Measurements from ENCODE around the gene ZNF230. TPM values are rescaled to one million over a fixed set of nuclear protein-coding genes. Genes with fewer than 3 reads are reported as not detected.

ZNF230 gene
- total RNA-seq (3.1 TPM), polyA plus RNA-seq (1 to 10 TPM; 2.6 to 5.1 (median 4.2) TPM)

- peak within 1 kb of the TSS; percentile 95 to 99 (median 97) for H3K27ac Mint-ChIP-seq
- Histone ChIP-seq H3K4me3 (ENCODE audit: low read depth, low read length) (peak within 1 kb of the TSS; percentile 93), H3K4me1 (ENCODE audit: control insufficient read depth, insufficient read depth, low read length, poor library complexity, severe bottlenecking) (peaks cover 18% of the 10 kb centered on the region), H3K27me3 (ENCODE audit: control insufficient read depth, insufficient read depth, low read length) (no peaks in the 10 kb centered on the region), H3K9me3 (ENCODE audit: control insufficient read depth in 2 of 2, low read length in 2 of 2) (peaks cover 36 to 38% of the 10 kb centered on the region in 2 experiments), H3K36me3 (ENCODE audit: control insufficient read depth, insufficient read depth, low read length) (peaks cover 19% of the 10 kb centered on the region), H3K27ac (ENCODE audit: insufficient read depth, low read length, poor library complexity, severe bottlenecking) (peak within 1 kb of the TSS; percentile 56)
- peaks cover 2 to 38% (median 23%) of the 10 kb centered on the region in 7 donors for H3K9me3 Mint-ChIP-seq
- H3K4me1 Mint-ChIP-seq: peaks cover 12 to 28% (median 24%) of the 10 kb centered on the region in 4 donors
- ATAC-seq (ENCODE audit: low read depth in 2 of 2): peak; percentile 98 to 99
- H3K4me3 Mint-ChIP-seq: peak within 1 kb of the TSS; percentile 95 to 100 (median 99)
- H3K27me3 Mint-ChIP-seq: no peaks in the 10 kb centered on the region
- DNase-seq: peak; percentile 76 to 96 (median 81)
- peaks cover 31% of the 10 kb centered on the region for H3K36me3 Mint-ChIP-seq
Observed at GRCh38 chr19:44002566-44003460, at the start of gene ZNF230. ZNF230 (plus strand) TSS chr19:44002957; CDS start chr19:44007079, 4,122 bp downstream.

- no peak for ATAC-seq (ENCODE audit: low read depth in 2 of 2)
Observed at GRCh38 chr19:43956827-43957226, 45.9 kb upstream of the ZNF230 start.

DNA sequence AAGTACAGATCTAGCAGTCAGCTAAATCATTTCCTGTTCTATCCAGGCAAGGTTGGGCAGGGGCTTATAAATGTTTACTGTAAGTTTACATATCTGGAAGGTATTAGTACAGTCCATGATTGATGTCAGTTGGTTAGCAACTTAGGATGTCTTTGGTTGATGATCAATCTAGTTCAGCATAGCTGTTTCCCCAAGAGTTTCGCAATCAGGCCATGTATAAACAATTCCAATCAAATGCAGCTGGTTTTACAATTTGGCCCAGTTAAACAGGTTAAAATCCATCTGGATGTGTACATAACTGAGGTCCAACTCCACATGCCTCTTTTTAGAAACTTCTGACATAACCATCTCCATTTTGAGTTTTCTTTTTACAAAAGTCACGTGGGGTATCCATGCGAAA, 44.9 kb upstream of the ZNF230 start:
- H3K27me3 ChIP-seq (ENCODE audit: control insufficient read depth, insufficient read depth, low read length): no peaks in the 10 kb centered on the region
- Mint-ChIP-seq H3K9me3 (peaks cover 3 to 55% (median 21%) of the 10 kb centered on the region in 7 donors), H3K27ac (no peak overlapping the region), H3K27me3 (peaks cover 5% of the 10 kb centered on the region), H3K4me1 (no peaks in the 10 kb centered on the region), H3K4me3 (no peak overlapping the region), H3K36me3 (peaks cover 5% of the 10 kb centered on the region)
- no peaks in the 10 kb centered on the region for H3K36me3 ChIP-seq (ENCODE audit: control insufficient read depth, insufficient read depth, low read length)
- no peak overlapping the region for H3K4me3 ChIP-seq (ENCODE audit: low read depth, low read length)
- H3K4me1 ChIP-seq (ENCODE audit: control insufficient read depth, insufficient read depth, low read length, poor library complexity, severe bottlenecking): no peaks in the 10 kb centered on the region
- ATAC-seq (ENCODE audit: low read depth in 2 of 2): no peak
- peaks cover 30 to 40% of the 10 kb centered on the region in 2 experiments for H3K9me3 ChIP-seq (ENCODE audit: control insufficient read depth in 2 of 2, low read length in 2 of 2)
- DNase-seq: no peak
- no peak overlapping the region for H3K27ac ChIP-seq (ENCODE audit: insufficient read depth, low read length, poor library complexity, severe bottlenecking)

More at GRCh38 chr19:43956827-43957226, 45.9 kb upstream of the ZNF230 start:
- Histone ChIP-seq H3K4me3 (ENCODE audit: low read depth, low read length) (no peak overlapping the region), H3K36me3 (ENCODE audit: control insufficient read depth, insufficient read depth, low read length) (no peaks in the 10 kb centered on the region), H3K4me1 (ENCODE audit: control insufficient read depth, insufficient read depth, low read length, poor library complexity, severe bottlenecking) (no peaks in the 10 kb centered on the region), H3K27me3 (ENCODE audit: control insufficient read depth, insufficient read depth, low read length) (no peaks in the 10 kb centered on the region), H3K27ac (ENCODE audit: insufficient read depth, low read length, poor library complexity, severe bottlenecking) (no peak overlapping the region), H3K9me3 (ENCODE audit: control insufficient read depth in 2 of 2, low read length in 2 of 2) (peaks cover 20 to 32% of the 10 kb centered on the region in 2 experiments)
- peaks cover 0 to 5% (median 2%) of the 10 kb centered on the region in 4 donors for H3K4me1 Mint-ChIP-seq
- no peak for DNase-seq
- H3K27me3 Mint-ChIP-seq: peaks cover 10% of the 10 kb centered on the region
- peaks cover 3 to 49% (median 18%) of the 10 kb centered on the region in 7 donors for H3K9me3 Mint-ChIP-seq
- H3K4me3 Mint-ChIP-seq: no peak overlapping the region
- no peak overlapping the region for H3K27ac Mint-ChIP-seq
- peaks cover 5% of the 10 kb centered on the region for H3K36me3 Mint-ChIP-seq

GRCh38 chr19:43960411-43960810, 42.3 kb upstream of the ZNF230 start:
- Mint-ChIP-seq H3K27ac (no peak overlapping the region), H3K36me3 (peaks cover 18% of the 10 kb centered on the region), H3K9me3 (peaks cover 3 to 65% (median 32%) of the 10 kb centered on the region in 7 donors), H3K4me1 (no peaks in the 10 kb centered on the region), H3K27me3 (peaks cover 5% of the 10 kb centered on the region), H3K4me3 (no peak overlapping the region)
- no peak overlapping the region for H3K27ac ChIP-seq (ENCODE audit: insufficient read depth, low read length, poor library complexity, severe bottlenecking)
- DNase-seq (no peak), ATAC-seq (ENCODE audit: low read depth in 2 of 2) (no peak)
- no peak overlapping the region for H3K4me3 ChIP-seq (ENCODE audit: low read depth, low read length)
- no peaks in the 10 kb centered on the region for H3K4me1 ChIP-seq (ENCODE audit: control insufficient read depth, insufficient read depth, low read length, poor library complexity, severe bottlenecking)
- H3K36me3 ChIP-seq (ENCODE audit: control insufficient read depth, insufficient read depth, low read length): no peaks in the 10 kb centered on the region
- H3K9me3 ChIP-seq (ENCODE audit: control insufficient read depth in 2 of 2, low read length in 2 of 2): peaks cover 42 to 61% of the 10 kb centered on the region in 2 experiments
- H3K27me3 ChIP-seq (ENCODE audit: control insufficient read depth, insufficient read depth, low read length): no peaks in the 10 kb centered on the region

DNA sequence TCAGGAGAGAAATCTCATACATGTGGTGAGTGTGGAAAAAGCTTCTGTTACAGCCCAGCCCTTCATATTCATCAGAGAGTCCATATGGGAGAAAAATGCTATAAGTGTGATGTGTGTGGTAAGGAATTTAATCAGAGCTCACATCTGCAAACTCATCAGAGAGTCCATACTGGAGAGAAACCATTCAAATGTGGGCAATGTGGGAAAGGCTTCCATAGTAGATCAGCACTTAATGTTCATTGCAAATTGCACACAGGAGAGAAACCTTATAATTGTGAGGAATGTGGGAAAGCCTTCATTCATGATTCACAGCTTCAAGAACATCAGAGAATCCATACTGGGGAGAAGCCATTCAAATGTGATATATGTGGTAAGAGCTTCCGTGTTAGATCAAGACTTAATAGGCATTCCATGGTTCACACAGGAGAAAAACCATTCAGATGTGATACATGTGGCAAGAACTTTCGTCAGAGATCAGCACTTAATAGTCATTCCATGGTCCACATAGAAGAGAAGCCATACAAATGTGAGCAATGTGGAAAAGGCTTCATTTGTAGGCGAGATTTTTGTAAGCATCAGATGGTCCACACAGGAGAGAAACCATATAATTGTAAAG, 36.6 kb upstream of the ZNF230 start:
- Histone ChIP-seq H3K9me3 (ENCODE audit: control insufficient read depth in 2 of 2, low read length in 2 of 2) (peaks cover 76 to 86% of the 10 kb centered on the region in 2 experiments), H3K27me3 (ENCODE audit: control insufficient read depth, insufficient read depth, low read length) (no peaks in the 10 kb centered on the region), H3K36me3 (ENCODE audit: control insufficient read depth, insufficient read depth, low read length) (peaks cover 8% of the 10 kb centered on the region), H3K4me3 (ENCODE audit: low read depth, low read length) (no peak overlapping the region), H3K4me1 (ENCODE audit: control insufficient read depth, insufficient read depth, low read length, poor library complexity, severe bottlenecking) (no peaks in the 10 kb centered on the region), H3K27ac (ENCODE audit: insufficient read depth, low read length, poor library complexity, severe bottlenecking) (no peak overlapping the region)
- ATAC-seq (ENCODE audit: low read depth in 2 of 2): no peak
- Mint-ChIP-seq H3K4me3 (peak overlapping the region in 1 of 4 donors; percentile 68), H3K27me3 (peaks cover 8% of the 10 kb centered on the region), H3K27ac (no peak overlapping the region), H3K9me3 (peaks cover 3 to 78% (median 26%) of the 10 kb centered on the region in 7 donors), H3K4me1 (no peaks in the 10 kb centered on the region), H3K36me3 (peaks cover 32% of the 10 kb centered on the region)
- no peak for DNase-seq

DNA sequence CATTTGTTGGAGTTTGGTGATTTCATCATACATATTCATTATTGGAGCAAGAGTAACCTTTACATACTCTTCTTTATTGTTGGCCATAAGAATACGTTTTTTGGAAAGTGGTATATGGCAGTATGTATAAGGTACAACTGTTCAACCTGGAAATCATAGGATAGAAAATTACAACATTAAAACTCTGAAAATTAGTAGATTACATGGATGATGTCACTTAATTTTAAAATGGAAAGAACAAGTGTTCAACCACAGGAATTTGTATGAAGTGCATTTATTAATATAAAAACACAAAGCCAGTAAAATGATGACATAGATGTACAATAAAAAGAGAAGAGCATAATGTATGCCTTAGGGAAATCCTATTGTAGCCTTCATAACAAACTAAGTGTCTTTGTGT, 26.0 kb upstream of the ZNF230 start:
- Mint-ChIP-seq H3K4me3 (no peak overlapping the region), H3K9me3 (peaks cover 0 to 54% (median 22%) of the 10 kb centered on the region in 7 donors), H3K4me1 (no peaks in the 10 kb centered on the region), H3K27ac (no peak overlapping the region), H3K27me3 (peaks cover 4% of the 10 kb centered on the region), H3K36me3 (no peaks in the 10 kb centered on the region)
- H3K9me3 ChIP-seq (ENCODE audit: control insufficient read depth in 2 of 2, low read length in 2 of 2): peaks cover 18 to 28% of the 10 kb centered on the region in 2 experiments
- H3K4me3 ChIP-seq (ENCODE audit: low read depth, low read length): no peak overlapping the region
- ATAC-seq (ENCODE audit: low read depth in 2 of 2) (no peak), DNase-seq (no peak)
- H3K4me1 ChIP-seq (ENCODE audit: control insufficient read depth, insufficient read depth, low read length, poor library complexity, severe bottlenecking): no peaks in the 10 kb centered on the region
- H3K36me3 ChIP-seq (ENCODE audit: control insufficient read depth, insufficient read depth, low read length): no peaks in the 10 kb centered on the region
- H3K27ac ChIP-seq (ENCODE audit: insufficient read depth, low read length, poor library complexity, severe bottlenecking): no peak overlapping the region
- H3K27me3 ChIP-seq (ENCODE audit: control insufficient read depth, insufficient read depth, low read length): no peaks in the 10 kb centered on the region

DNA sequence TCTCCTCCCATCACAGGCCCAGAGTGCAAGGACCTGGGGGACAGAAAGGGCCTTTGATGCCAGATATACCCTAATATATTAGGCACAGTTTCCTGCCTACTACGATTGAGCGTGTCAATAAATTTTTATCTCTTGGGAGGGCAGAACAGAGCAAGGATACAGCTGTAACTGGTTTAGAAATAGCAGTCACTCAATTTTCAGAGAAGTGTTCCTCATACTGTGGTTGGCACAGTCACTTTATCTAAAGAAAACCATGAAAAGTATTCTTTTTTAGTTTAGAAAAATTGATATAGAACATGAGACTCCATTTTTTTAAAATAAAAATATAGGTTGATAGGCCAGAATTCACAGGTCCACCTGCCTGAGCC, 19.2 kb upstream of the ZNF230 start:
- DNase-seq (no peak), ATAC-seq (ENCODE audit: low read depth in 2 of 2) (no peak)
- peaks cover 5% of the 10 kb centered on the region for H3K36me3 ChIP-seq (ENCODE audit: control insufficient read depth, insufficient read depth, low read length)
- peaks cover 6 to 8% of the 10 kb centered on the region in 2 experiments for H3K9me3 ChIP-seq (ENCODE audit: control insufficient read depth in 2 of 2, low read length in 2 of 2)
- H3K27ac Mint-ChIP-seq: peak overlapping the region; percentile 79 to 91 (median 84)
- H3K4me1 ChIP-seq (ENCODE audit: control insufficient read depth, insufficient read depth, low read length, poor library complexity, severe bottlenecking): peaks cover 16% of the 10 kb centered on the region
- H3K27me3 Mint-ChIP-seq: no peaks in the 10 kb centered on the region
- peak overlapping the region; percentile 87 to 98 (median 96) for H3K4me3 Mint-ChIP-seq
- peaks cover 5 to 25% (median 11%) of the 10 kb centered on the region in 4 donors for H3K4me1 Mint-ChIP-seq
- peaks cover 0 to 12% (median 2%) of the 10 kb centered on the region in 7 donors for H3K9me3 Mint-ChIP-seq
- peak overlapping the region; percentile 54 for H3K27ac ChIP-seq (ENCODE audit: insufficient read depth, low read length, poor library complexity, severe bottlenecking)
- peak overlapping the region; percentile 89 for H3K4me3 ChIP-seq (ENCODE audit: low read depth, low read length)
- no peaks in the 10 kb centered on the region for H3K27me3 ChIP-seq (ENCODE audit: control insufficient read depth, insufficient read depth, low read length)
- H3K36me3 Mint-ChIP-seq: peaks cover 12% of the 10 kb centered on the region
